CD14-positive monocyte (primary cell): ENCODE results near the gene SLA2. TPM values are rescaled to one million over a fixed set of nuclear protein-coding genes. Genes with fewer than 3 reads are reported as not detected.
A peak's percentile ranks its signal among the peaks of the same experiment; 100 is the strongest.

Source experiments
- DNase-seq, 3 donors: peaks; one replicate each; pipeline ENCODE4 v3.0.0-alpha.2; 2011 to 2022
- H2AFZ ChIP-seq: 2 replicates; pipeline ENCODE4 v1.6.0; 2012; ENCODE audit warnings: mild to moderate bottlenecking, low read depth, low read length, inconsistent platforms; ENCODE audit not compliant: insufficient read depth, poor library complexity, severe bottlenecking
- H3K27ac ChIP-seq, 2 donors: 1 replicate in 1 of 2; 2 replicates in 1 of 2; pipeline ENCODE4 v1.5.1; 2012 to 2013; ENCODE audit warnings: low read length in 2 of 2, control low read depth in 1 of 2, inconsistent platforms in 1 of 2, low read depth in 1 of 2, mild to moderate bottlenecking in 1 of 2
- H3K27me3 ChIP-seq, 2 donors: one replicate each; pipeline versions ENCODE4 v1.6.0 to v1.6.1; 2011 to 2013; ENCODE audit warnings: low read length in 2 of 2; ENCODE audit not compliant: control insufficient read depth in 2 of 2, insufficient read depth in 2 of 2
- H3K36me3 ChIP-seq, 2 donors: replicated peaks in 1 of 2; 1 replicate in 1 of 2; 2 replicates in 1 of 2; pipeline versions ENCODE4 v1.5.1 to v1.6.1; 2012 to 2013; ENCODE audit warnings: low read length in 2 of 2, control low read depth in 1 of 2, inconsistent platforms in 1 of 2, mild to moderate bottlenecking in 1 of 2; ENCODE audit not compliant: insufficient read depth in 2 of 2, control insufficient read depth in 1 of 2
- H3K4me1 ChIP-seq, 2 donors: 1 replicate in 1 of 2; 2 replicates in 1 of 2; pipeline versions ENCODE4 v1.5.1 to v1.6.1; 2012 to 2013; ENCODE audit warnings: low read length in 2 of 2, control low read depth in 1 of 2, inconsistent platforms in 1 of 2, mild to moderate bottlenecking in 1 of 2, moderate library complexity in 1 of 2; ENCODE audit not compliant: insufficient read depth in 2 of 2, control insufficient read depth in 1 of 2
- H3K4me2 ChIP-seq: replicated peaks from 2 replicates; pipeline ENCODE3; 2012; ENCODE audit warnings: low read length, moderate library complexity, mild to moderate bottlenecking; ENCODE audit not compliant: poor library complexity, severe bottlenecking; ENCODE audit errors: extremely low read depth
- H3K4me3 ChIP-seq, 3 experiments: fragments of 200-600 bp in 1 of 3; sonication (generic) in 1 of 3; replicated peaks in 1 of 3; 1 replicate in 2 of 3; 2 replicates in 1 of 3; pipeline ENCODE4 v1.5.1; 2011 to 2013; ENCODE audit warnings: low read length in 3 of 3, mild to moderate bottlenecking in 3 of 3, control low read depth in 2 of 3, low read depth in 2 of 3, inconsistent platforms in 1 of 3, moderate library complexity in 1 of 3
- H3K79me2 ChIP-seq: 2 replicates; pipeline ENCODE4 v1.6.0; 2012; ENCODE audit warnings: mild to moderate bottlenecking, control low read depth, inconsistent platforms, low read length, moderate library complexity; ENCODE audit not compliant: insufficient read depth
- H3K9ac ChIP-seq: 2 replicates; pipeline ENCODE4 v1.6.0; 2017; ENCODE audit warnings: low read length, mild to moderate bottlenecking; ENCODE audit not compliant: insufficient read depth, poor library complexity, severe bottlenecking
- H3K9me3 ChIP-seq, 2 donors: replicated peaks in 1 of 2; 1 replicate in 1 of 2; 2 replicates in 1 of 2; pipeline versions ENCODE4 v1.5.1 to v1.6.1; 2012 to 2013; ENCODE audit warnings: low read length in 2 of 2, control low read depth in 1 of 2; ENCODE audit not compliant: control insufficient read depth in 1 of 2, insufficient read depth in 1 of 2
- H4K20me1 ChIP-seq: 2 replicates; pipeline ENCODE4 v1.6.0; 2012; ENCODE audit warnings: mild to moderate bottlenecking, low read length, control low read depth, moderate library complexity; ENCODE audit not compliant: insufficient read depth
- H3K27ac Mint-ChIP-seq, 7 donors: one replicate each; pipeline ENCODE4 v1.8.0; 2020; ENCODE audit warnings: mild to moderate bottlenecking in 7 of 7, mixed read lengths in 7 of 7, moderate library complexity in 6 of 7, inconsistent platforms in 2 of 7
- H3K27me3 Mint-ChIP-seq, 3 donors: one replicate each; pipeline ENCODE4 v1.8.0; 2021 to 2022; ENCODE audit warnings: low read depth in 3 of 3, mild to moderate bottlenecking in 3 of 3, mixed read lengths in 3 of 3, moderate library complexity in 3 of 3, inconsistent platforms in 1 of 3
- H3K36me3 Mint-ChIP-seq, 2 donors: one replicate each; pipeline ENCODE4 v1.8.0; 2020; ENCODE audit warnings: mixed read lengths in 2 of 2, inconsistent platforms in 1 of 2, mild to moderate bottlenecking in 1 of 2
- H3K4me1 Mint-ChIP-seq: one replicate; pipeline ENCODE4 v1.8.0; 2020; ENCODE audit warnings: mild to moderate bottlenecking, mixed read lengths
- H3K4me3 Mint-ChIP-seq, 2 donors: one replicate each; pipeline ENCODE4 v1.8.0; 2020; ENCODE audit warnings: mild to moderate bottlenecking in 2 of 2, mixed read lengths in 2 of 2, moderate library complexity in 1 of 2
- H3K9me3 Mint-ChIP-seq, 7 donors: one replicate each; pipeline ENCODE4 v1.8.0; 2020 to 2022; ENCODE audit warnings: mixed read lengths in 7 of 7, mild to moderate bottlenecking in 6 of 7, moderate library complexity in 6 of 7, inconsistent platforms in 2 of 7
- WGBS: methylation state at CpG from one replicate; pipeline ENCODE4 v1.1.5; 2013; ENCODE audit warnings: missing lambda C conversion rate; ENCODE audit not compliant: insufficient coverage; 5-methylcytosine and 5-hydroxymethylcytosine counted together
- intact Hi-C, 2 donors: fragments of 100-400 bp; cut with micrococcal nuclease; formaldehyde crosslinking; loops; one replicate each; pipeline versions ENCODE4 v1.15.0 to v1.15.1; 2023
- polyA plus RNA-seq, 3 donors: library from polyadenylated mRNA; depleted of rRNA in 1 of 3; unstranded in 2 of 3; stranded (reverse) in 1 of 3; fragments of 300-500 nt in 2 of 3; fragments of >200 nt in 1 of 3; fragmentation: Illumina TruSeq in 2 of 3; gene quantifications; 1 replicate in 2 of 3; 2 replicates in 1 of 3; pipeline ENCODE4 v1.2.3, GENCODE V29; 2012 to 2021
- TF ChIP-seq, protein P1 (sequence below): fragments of 200-600 bp; IDR thresholded peaks from one replicate; pipeline ENCODE4 v1.8.0; 2022; ENCODE audit warnings: antibody characterized with exemption, mild to moderate bottlenecking

SLA2 gene
- polyA plus RNA-seq, 3 donors, result 0.16 to 0.19 (median 0.17) TPM

DNA sequence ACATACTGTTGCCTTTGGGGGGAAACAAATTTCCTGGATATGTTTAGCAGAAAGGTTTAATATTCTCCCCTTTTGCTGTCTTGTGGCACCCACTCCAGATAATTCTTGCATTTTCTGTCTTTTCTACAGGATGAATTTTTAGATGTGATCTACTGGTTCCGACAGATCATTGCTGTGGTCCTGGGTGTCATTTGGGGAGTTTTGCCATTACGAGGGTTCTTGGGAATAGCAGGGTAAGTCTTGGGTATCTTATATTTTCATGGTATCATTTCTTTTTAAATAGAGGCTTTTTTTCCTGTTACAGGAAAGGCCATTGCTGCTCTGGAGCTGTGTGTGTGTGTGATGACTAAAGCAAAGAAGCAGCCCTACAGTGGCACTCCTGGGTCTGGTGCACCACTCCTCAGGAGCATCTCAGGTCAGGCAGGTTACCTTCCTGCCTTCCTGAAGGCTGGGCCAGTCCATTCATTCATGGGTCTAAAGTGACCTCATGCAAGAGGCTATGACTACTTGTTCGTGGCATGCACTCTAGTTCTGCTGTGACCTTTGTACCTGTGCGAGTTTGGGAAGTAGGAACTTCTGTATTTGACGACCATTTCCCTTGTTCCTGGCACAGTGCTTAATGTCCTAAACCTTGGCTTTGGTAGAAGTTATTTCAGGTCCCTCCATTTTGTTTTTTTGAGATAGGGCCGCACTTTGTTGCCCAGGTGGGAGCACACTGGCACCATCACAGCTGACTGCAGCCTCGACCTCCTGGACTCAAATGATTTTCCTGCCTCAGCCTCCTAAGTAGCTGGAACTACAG lies 38.2 kb downstream of the SLA2 start:
- H3K79me2 ChIP-seq, result peaks cover 70% of the 10 kb centered on the region
- H3K27ac ChIP-seq, result peak overlapping the region; percentile 84 to 96
- DNase-seq, result peak in 1 of 3 donors; percentile 40
- intact Hi-C loops, result loop anchor here (5.0 kb wide), 1 partner anchor 50 kb away; no protein-coding TSS in a partner anchor
- peaks cover 27 to 32% of the 10 kb centered on the region in 2 donors for H3K4me1 ChIP-seq
- peaks cover 51 to 55% of the 10 kb centered on the region in 2 donors for H3K36me3 ChIP-seq
- Mint-ChIP-seq H3K36me3 (peaks cover 50 to 56% of the 10 kb centered on the region in 2 donors), H3K27me3 (peaks cover 0 to 3% (median under 1%) of the 10 kb centered on the region in 3 donors), H3K9me3 (peaks cover 0 to 1% (median 0%) of the 10 kb centered on the region in 7 donors), H3K4me3 (peak overlapping the region; percentile 98 to 99), H3K27ac (peak overlapping the region; percentile 96 to 99 (median 98)), H3K4me1 (peaks cover 27% of the 10 kb centered on the region)
- no peaks in the 10 kb centered on the region for H3K27me3 ChIP-seq
- H3K4me3 ChIP-seq, result peak overlapping the region; percentile 81 to 100 (median 84)
- no peaks in the 10 kb centered on the region for H3K9me3 ChIP-seq
- 58% methylated on average over 5 of the region's 7 CpGs for WGBS
- peak overlapping the region; percentile 93 for H3K9ac ChIP-seq
- no peak overlapping the region for H2AFZ ChIP-seq
- H3K4me2 ChIP-seq, result peak overlapping the region; percentile 96
- H4K20me1 ChIP-seq, result peaks cover 71% of the 10 kb centered on the region
- TF ChIP-seq, protein P1, sequence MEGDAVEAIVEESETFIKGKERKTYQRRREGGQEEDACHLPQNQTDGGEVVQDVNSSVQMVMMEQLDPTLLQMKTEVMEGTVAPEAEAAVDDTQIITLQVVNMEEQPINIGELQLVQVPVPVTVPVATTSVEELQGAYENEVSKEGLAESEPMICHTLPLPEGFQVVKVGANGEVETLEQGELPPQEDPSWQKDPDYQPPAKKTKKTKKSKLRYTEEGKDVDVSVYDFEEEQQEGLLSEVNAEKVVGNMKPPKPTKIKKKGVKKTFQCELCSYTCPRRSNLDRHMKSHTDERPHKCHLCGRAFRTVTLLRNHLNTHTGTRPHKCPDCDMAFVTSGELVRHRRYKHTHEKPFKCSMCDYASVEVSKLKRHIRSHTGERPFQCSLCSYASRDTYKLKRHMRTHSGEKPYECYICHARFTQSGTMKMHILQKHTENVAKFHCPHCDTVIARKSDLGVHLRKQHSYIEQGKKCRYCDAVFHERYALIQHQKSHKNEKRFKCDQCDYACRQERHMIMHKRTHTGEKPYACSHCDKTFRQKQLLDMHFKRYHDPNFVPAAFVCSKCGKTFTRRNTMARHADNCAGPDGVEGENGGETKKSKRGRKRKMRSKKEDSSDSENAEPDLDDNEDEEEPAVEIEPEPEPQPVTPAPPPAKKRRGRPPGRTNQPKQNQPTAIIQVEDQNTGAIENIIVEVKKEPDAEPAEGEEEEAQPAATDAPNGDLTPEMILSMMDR, result no peak

DNA sequence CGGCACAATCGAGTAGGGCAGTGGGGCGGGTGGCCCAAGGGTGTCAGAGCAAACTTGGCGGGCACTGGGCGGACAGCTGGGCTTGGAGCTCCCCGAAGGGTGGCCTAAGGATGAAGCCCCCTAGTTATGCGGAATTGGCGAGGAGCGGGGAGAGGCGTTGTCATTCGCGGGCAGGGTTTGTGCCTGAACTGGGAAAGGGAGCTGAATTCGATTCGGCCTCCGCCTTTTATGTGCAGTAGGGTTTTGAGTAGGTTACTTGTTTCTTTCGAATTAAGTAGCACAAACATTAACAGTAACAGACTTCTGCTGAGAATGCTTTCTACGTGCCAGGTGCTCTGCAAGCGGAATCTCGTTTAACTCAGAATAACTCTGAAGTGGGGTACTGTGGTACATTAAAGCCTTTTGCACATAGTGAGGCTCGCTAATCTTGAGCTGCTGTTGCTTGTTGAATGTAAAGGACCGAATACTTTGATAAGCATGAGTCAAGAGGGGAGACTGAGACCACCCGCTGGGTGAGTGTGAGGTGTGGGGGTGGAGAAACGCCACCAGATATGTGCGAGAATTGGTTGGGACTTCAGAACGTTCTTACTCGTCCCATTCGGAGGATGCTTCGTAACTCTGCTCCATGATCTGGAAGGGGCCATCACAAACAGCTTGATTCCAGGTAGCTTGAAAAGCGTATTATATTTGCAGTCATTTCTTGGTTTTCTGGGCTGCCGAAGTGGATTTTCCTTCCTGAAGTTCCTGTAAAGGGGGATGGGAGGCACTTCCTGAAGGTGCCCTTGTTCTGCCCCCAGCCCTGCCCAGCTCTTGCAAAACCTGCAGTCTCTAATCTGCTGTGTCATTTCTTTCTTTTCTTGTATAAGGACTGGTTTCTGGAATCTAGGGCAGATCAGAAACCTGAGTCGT lies 39.6 kb downstream of the SLA2 start:
- Histone ChIP-seq H3K9ac (peak overlapping the region; percentile 93), H3K9me3 (no peaks in the 10 kb centered on the region), H4K20me1 (peaks cover 57% of the 10 kb centered on the region), H3K27ac (peak overlapping the region; percentile 84 to 96), H3K4me2 (peak overlapping the region; percentile 96), H3K4me3 (peak overlapping the region; percentile 81 to 100 (median 84)), H3K27me3 (no peaks in the 10 kb centered on the region), H2AFZ (peak overlapping the region; percentile 61), H3K79me2 (peaks cover 58% of the 10 kb centered on the region), H3K4me1 (peaks cover 32 to 38% of the 10 kb centered on the region in 2 donors), H3K36me3 (peaks cover 38 to 41% of the 10 kb centered on the region in 2 donors)
- Mint-ChIP-seq H3K4me3 (peak overlapping the region; percentile 98 to 99), H3K27ac (peak overlapping the region; percentile 96 to 99 (median 98)), H3K4me1 (peaks cover 30% of the 10 kb centered on the region), H3K36me3 (peaks cover 37 to 42% of the 10 kb centered on the region in 2 donors), H3K27me3 (peaks cover 0 to 4% (median 3%) of the 10 kb centered on the region in 3 donors), H3K9me3 (peaks cover 0 to 1% (median 0%) of the 10 kb centered on the region in 7 donors)
- intact Hi-C loops, result loop anchor here (5.0 kb wide), 1 partner anchor 49 kb away; no protein-coding TSS in a partner anchor
- DNase-seq, result peak; percentile 59 to 78 (median 71)
- WGBS, result 0% methylated on average over 26 of the region's 31 CpGs
- TF ChIP-seq, protein P1, result no peak
